ENCODE data around the gene PLIN5.

Gene PLIN5

DNA sequence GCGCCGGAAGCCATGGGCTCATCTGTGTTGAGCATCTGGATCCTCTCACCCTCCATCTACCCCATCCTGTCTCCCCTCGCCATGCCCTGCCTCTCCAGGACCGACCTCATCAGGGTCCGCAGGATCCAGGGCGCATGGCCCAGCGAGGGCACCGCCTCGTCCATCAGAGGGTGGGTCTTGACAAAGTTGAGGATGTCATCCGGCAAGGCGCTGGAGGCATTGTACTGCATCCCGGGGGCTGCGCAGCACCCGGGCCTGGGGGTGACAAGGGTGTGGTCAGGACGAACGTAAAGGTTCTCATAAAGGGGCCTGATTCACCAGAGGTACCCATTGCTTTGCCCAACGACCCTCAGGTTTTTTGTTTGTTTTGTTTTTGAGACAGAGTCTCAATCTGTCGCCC, 15.0 kb upstream of the PLIN5 start:
- Histone ChIP-seq H2AFZ (ENCODE audit: low read length) (no peak overlapping the region), H3K4me3 (ENCODE audit: low read length) (no peak overlapping the region)
- no peak for DNase-seq

GRCh38 chr19:4548238-4548584, 13.2 kb upstream of the PLIN5 start:
- Histone ChIP-seq H3K27me3 (replicated peaks; ENCODE audit: insufficient read depth, low read length) (peaks cover 77% of the 10 kb centered on the region), H3K4me2 (ENCODE audit: low read depth, low read length) (no peak overlapping the region), H3F3A (ENCODE audit: insufficient read depth, low read length) (no peaks in the 10 kb centered on the region), H3K79me2 (ENCODE audit: low read length) (no peaks in the 10 kb centered on the region), H3K4me3 (ENCODE audit: low read length) (no peak overlapping the region), H3K9me2 (replicated peaks; ENCODE audit: insufficient read depth, low read length) (no peaks in the 10 kb centered on the region), H3K9me3 (replicated peaks; ENCODE audit: insufficient read depth, low read length) (no peaks in the 10 kb centered on the region), H3K4me1 (ENCODE audit: low read length) (no peaks in the 10 kb centered on the region), H3K27ac (ENCODE audit: low read length) (no peak overlapping the region), H3K9ac (ENCODE audit: low read length) (no peak overlapping the region), H2AFZ (ENCODE audit: low read length) (no peak overlapping the region), H3K36me3 (replicated peaks; ENCODE audit: insufficient read depth, low read length) (no peaks in the 10 kb centered on the region), H4K20me1 (ENCODE audit: insufficient read depth, low read length) (no peaks in the 10 kb centered on the region)
- no peak for DNase-seq
- TF ChIP-seq EZH2phosphoT487 (IDR thresholded peaks at IDR 0.05; ENCODE audit: low read length) (no peak), CTCF (IDR thresholded peaks at IDR 0.05; ENCODE audit: low read length) (no peak), EZH2 (optimal IDR thresholded peaks at IDR 0.05; ENCODE audit: low read depth, low read length) (no peak)

More for the DNA sequence above, 15.0 kb upstream of the PLIN5 start:
- Histone ChIP-seq H3K27ac (ENCODE audit: low read length) (no peak overlapping the region), H4K20me1 (ENCODE audit: insufficient read depth, low read length) (no peaks in the 10 kb centered on the region), H3K4me2 (ENCODE audit: low read depth, low read length) (no peak overlapping the region), H3K9ac (ENCODE audit: low read length) (no peak overlapping the region), H3K36me3 (replicated peaks; ENCODE audit: insufficient read depth, low read length) (no peaks in the 10 kb centered on the region), H3K27me3 (replicated peaks; ENCODE audit: insufficient read depth, low read length) (peaks cover 78% of the 10 kb centered on the region), H3K79me2 (ENCODE audit: low read length) (no peaks in the 10 kb centered on the region), H3K9me2 (replicated peaks; ENCODE audit: insufficient read depth, low read length) (no peaks in the 10 kb centered on the region), H3F3A (ENCODE audit: insufficient read depth, low read length) (no peaks in the 10 kb centered on the region), H3K4me1 (ENCODE audit: low read length) (no peaks in the 10 kb centered on the region), H3K9me3 (replicated peaks; ENCODE audit: insufficient read depth, low read length) (no peaks in the 10 kb centered on the region)
- TF ChIP-seq CTCF (IDR thresholded peaks at IDR 0.05; ENCODE audit: low read length) (no peak), EZH2 (optimal IDR thresholded peaks at IDR 0.05; ENCODE audit: low read depth, low read length) (no peak), EZH2phosphoT487 (IDR thresholded peaks at IDR 0.05; ENCODE audit: low read length) (no peak)

DNA sequence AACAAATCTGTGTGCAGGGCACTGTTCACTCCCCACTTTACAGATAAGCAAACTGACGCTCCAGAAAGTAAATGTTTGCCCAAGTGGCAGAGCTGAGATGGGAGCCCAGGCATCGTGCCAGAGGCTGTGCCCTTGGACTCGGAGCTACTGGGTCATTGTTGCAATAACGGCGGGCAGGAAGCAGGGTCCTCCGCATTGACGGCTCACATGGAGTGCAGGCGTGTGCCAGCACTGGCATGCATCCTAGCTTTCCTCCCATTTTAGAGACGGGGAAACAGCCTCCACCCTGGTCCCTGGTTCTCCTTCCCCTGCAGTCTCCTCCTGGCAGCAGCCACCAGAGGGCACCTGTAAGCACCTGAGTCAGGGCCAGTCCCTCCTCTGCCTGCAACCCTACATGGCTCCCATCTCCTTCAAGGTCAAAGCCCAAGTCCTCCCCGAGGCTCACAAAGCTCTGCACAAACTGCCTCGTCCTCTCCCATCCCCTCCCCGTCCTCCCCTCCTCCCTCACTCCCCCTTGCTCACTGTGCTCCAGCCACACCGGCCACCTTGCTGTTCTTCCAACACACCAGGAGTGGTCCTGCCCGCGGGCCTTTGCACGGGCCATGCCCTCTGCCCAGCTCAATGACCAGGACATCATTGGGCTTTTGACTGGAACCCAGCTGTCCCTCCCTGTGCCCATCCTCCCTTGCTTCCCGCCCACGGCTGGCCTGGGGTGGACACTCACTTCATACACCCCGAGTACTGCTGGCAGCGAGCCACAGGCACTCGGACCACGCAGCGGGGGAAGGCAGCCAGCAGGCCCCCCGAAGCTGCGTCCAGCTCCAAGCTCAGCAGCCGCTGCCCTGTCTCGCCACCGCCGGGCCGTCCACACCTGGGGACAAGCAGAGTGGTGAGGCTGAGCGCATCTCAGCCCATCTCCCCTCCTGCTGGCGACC, 12.5 kb upstream of the PLIN5 start:
- Histone ChIP-seq H3K9me2 (replicated peaks; ENCODE audit: insufficient read depth, low read length) (no peaks in the 10 kb centered on the region), H3K4me2 (ENCODE audit: low read depth, low read length) (no peak overlapping the region), H3K27ac (ENCODE audit: low read length) (no peak overlapping the region), H3K9ac (ENCODE audit: low read length) (no peak overlapping the region), H3K79me2 (ENCODE audit: low read length) (no peaks in the 10 kb centered on the region), H2AFZ (ENCODE audit: low read length) (no peak overlapping the region), H3K36me3 (replicated peaks; ENCODE audit: insufficient read depth, low read length) (no peaks in the 10 kb centered on the region), H4K20me1 (ENCODE audit: insufficient read depth, low read length) (no peaks in the 10 kb centered on the region), H3K27me3 (replicated peaks; ENCODE audit: insufficient read depth, low read length) (peaks cover 72% of the 10 kb centered on the region), H3K4me3 (ENCODE audit: low read length) (no peak overlapping the region), H3F3A (ENCODE audit: insufficient read depth, low read length) (no peaks in the 10 kb centered on the region), H3K4me1 (ENCODE audit: low read length) (no peaks in the 10 kb centered on the region), H3K9me3 (replicated peaks; ENCODE audit: insufficient read depth, low read length) (no peaks in the 10 kb centered on the region)
- TF ChIP-seq EZH2 (optimal IDR thresholded peaks at IDR 0.05; ENCODE audit: low read depth, low read length) = no peak
- TF ChIP-seq EZH2phosphoT487 (IDR thresholded peaks at IDR 0.05; ENCODE audit: low read length) = no peak
- peak; percentile 50 for TF ChIP-seq CTCF (IDR thresholded peaks at IDR 0.05; ENCODE audit: low read length)
- no peak for DNase-seq
